Measurements from ENCODE around the gene YES1.

The YES1 gene

DNA sequence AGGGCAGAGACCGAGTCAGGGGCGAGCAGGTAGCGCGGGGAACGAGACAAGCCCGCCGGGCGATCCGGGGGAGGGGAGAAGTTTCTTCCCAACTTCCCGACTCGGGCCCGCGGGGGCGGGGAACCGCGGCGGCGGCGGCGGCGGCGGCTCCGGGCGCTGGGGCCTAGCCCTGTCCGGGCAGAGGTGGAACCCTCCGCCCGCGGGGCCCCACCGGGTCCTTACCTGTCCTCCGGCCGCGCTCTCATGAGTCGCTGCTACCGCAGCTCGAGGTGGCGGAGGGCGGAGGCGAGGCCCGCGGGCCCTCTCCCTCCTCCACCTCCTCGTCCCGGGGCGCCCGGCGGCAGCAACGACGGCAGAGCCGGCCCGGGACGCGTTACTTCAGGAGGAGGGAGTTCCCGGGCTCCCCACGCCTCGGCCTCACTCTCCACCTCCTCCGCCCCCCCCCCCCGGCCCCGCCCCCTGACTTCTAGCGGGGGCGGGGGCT, at the start of gene YES1:
YES1 (minus strand) TSS at position 351 of the 484 bp plus-strand sequence. CDS start 55,415 bp downstream, outside the sequence.
- H3K4me3 ChIP-seq: peak within 1 kb of the TSS; percentile 91
- peak within 1 kb of the TSS; percentile 95 for H3K27ac ChIP-seq
- H3K27me3 ChIP-seq: no peaks in the 10 kb centered on the region
- peaks cover 57% of the 10 kb centered on the region for H3K4me1 ChIP-seq
- H3K36me3 ChIP-seq: no peaks in the 10 kb centered on the region
- H3K9me3 ChIP-seq: no peaks in the 10 kb centered on the region
- H3K4me2 ChIP-seq: peak within 1 kb of the TSS; percentile 81
- TF ChIP-seq Cebpa-rat (IDR thresholded peaks at IDR 0.05): no peak
- H4K20me1 ChIP-seq: peaks cover 42% of the 10 kb centered on the region
- peak within 1 kb of the TSS; percentile 96 for H3K9ac ChIP-seq

DNA sequence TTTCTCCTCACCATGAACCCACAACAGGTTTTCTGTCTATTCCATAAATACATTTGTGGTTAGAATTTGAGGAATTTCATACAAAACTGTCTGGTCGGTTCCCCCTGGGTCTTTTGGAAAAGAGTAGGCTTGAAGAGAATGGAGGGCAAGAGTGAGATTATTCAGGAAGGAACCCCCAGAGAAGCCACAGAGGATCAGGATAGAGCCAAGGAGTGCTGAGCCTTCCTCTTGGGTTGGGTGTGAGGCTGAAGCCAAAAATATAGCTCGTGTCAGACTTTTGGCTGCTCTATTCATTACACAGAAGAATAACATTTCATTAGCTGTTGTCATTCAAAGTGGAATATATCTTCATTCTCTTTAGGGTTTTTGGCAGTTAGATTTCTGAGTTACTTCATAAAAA, 45.9 kb upstream of the YES1 start:
- Histone ChIP-seq H3K9me3 (no peaks in the 10 kb centered on the region), H3K4me1 (no peaks in the 10 kb centered on the region)
- TF ChIP-seq Cebpa-rat (IDR thresholded peaks at IDR 0.05): no peak

DNA sequence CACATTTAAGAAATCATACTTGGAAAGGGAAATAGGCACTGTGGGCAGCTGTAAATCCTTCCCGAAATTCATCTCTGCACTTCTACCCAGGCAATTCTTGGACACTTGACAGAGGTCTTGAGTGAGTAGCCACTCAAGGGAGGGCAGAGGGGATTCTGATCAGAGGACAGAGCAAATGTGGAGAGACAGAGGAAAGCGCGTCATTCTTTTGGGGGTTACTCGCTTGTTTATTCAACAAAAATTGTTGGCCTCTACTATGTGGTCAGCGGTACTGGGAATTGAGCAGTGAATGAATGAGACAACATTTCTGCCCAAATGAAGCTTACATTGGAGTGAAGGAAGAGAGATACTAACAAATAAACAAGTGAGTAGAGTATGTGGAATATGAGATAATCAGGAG, 41.4 kb upstream of the YES1 start:
- H3K27ac ChIP-seq: no peak overlapping the region
- no peak for TF ChIP-seq Cebpa-rat (IDR thresholded peaks at IDR 0.05)
- no peaks in the 10 kb centered on the region for H3K36me3 ChIP-seq
- H3K4me3 ChIP-seq: no peak overlapping the region
- no peak overlapping the region for H3K4me2 ChIP-seq
- H3K27me3 ChIP-seq: no peaks in the 10 kb centered on the region
- no peaks in the 10 kb centered on the region for H3K4me1 ChIP-seq
- H4K20me1 ChIP-seq: no peaks in the 10 kb centered on the region
- H3K9me3 ChIP-seq: no peaks in the 10 kb centered on the region
- H3K9ac ChIP-seq: no peak overlapping the region

More for the DNA sequence above, 45.9 kb upstream of the YES1 start:
- H4K20me1 ChIP-seq: no peaks in the 10 kb centered on the region
- no peak overlapping the region for H3K4me3 ChIP-seq
- H3K9ac ChIP-seq: no peak overlapping the region
- no peaks in the 10 kb centered on the region for H3K27me3 ChIP-seq
- H3K36me3 ChIP-seq: no peaks in the 10 kb centered on the region
- no peak overlapping the region for H3K4me2 ChIP-seq
- H3K27ac ChIP-seq: no peak overlapping the region

DNA sequence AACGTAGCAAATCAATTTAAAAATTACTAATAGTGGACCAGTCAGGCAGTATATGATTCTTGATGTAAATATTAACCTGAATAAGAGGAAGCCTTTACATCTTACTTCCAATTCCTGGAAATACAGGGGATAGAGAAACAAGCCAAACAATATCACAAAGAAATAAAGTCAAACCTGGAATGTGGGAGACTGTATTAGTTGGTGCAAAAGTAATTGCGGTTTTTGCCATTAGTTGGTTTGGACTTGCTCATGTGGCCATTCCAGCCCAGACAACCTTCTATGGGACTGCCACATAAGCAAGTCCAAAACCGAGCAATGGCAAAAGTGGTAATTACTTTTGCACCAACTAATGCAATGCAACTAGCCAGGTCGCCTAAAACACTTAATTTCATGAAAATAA, 38.9 kb upstream of the YES1 start:
- no peak overlapping the region for H3K4me3 ChIP-seq
- no peaks in the 10 kb centered on the region for H3K9me3 ChIP-seq
- no peaks in the 10 kb centered on the region for H3K36me3 ChIP-seq
- H3K27me3 ChIP-seq: no peaks in the 10 kb centered on the region
- no peak for TF ChIP-seq Cebpa-rat (IDR thresholded peaks at IDR 0.05)
- no peaks in the 10 kb centered on the region for H4K20me1 ChIP-seq
- H3K4me2 ChIP-seq: no peak overlapping the region
- no peak overlapping the region for H3K9ac ChIP-seq
- no peak overlapping the region for H3K27ac ChIP-seq
- H3K4me1 ChIP-seq: no peaks in the 10 kb centered on the region

DNA sequence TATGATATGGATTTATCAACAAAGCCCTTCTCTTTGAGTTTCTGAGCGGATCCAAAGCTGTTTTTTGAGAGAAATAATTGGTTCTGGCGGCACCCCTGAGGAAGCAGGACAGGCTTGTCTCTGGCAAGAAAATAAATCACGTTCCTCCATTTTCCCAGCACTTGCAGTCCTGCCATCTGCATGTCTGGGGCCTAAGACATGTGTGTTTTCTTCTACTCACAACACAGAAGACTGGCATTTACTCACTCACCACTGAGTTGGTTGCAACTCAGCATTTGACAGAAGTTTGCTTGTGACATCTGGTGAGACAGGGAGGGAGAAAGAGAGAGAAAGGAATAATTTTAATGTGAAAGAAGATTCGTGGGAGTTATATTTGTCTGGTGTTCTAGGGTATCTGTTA, 37.0 kb upstream of the YES1 start:
- Histone ChIP-seq H3K9ac (no peak overlapping the region), H3K4me2 (no peak overlapping the region), H3K9me3 (no peaks in the 10 kb centered on the region)

GRCh38 chr18:848062-848861, 36.2 kb upstream of the YES1 start:
- Histone ChIP-seq H3K4me3 (no peak overlapping the region), H3K4me2 (no peak overlapping the region), H3K4me1 (peaks cover 8% of the 10 kb centered on the region; the same call in 1 of the 2 replicates), H3K36me3 (no peaks in the 10 kb centered on the region), H3K9me3 (no peaks in the 10 kb centered on the region), H4K20me1 (no peaks in the 10 kb centered on the region), H3K27me3 (no peaks in the 10 kb centered on the region), H3K27ac (no peak overlapping the region), H3K9ac (no peak overlapping the region)
- TF ChIP-seq Cebpa-rat (IDR thresholded peaks at IDR 0.05): no peak

More for the DNA sequence above, 37.0 kb upstream of the YES1 start:
- Histone ChIP-seq H3K27ac (no peak overlapping the region), H3K27me3 (no peaks in the 10 kb centered on the region), H3K4me3 (no peak overlapping the region), H3K36me3 (no peaks in the 10 kb centered on the region), H3K4me1 (peaks cover 8% of the 10 kb centered on the region; the same call in 1 of the 2 replicates), H4K20me1 (no peaks in the 10 kb centered on the region)
- no peak for TF ChIP-seq Cebpa-rat (IDR thresholded peaks at IDR 0.05)

DNA sequence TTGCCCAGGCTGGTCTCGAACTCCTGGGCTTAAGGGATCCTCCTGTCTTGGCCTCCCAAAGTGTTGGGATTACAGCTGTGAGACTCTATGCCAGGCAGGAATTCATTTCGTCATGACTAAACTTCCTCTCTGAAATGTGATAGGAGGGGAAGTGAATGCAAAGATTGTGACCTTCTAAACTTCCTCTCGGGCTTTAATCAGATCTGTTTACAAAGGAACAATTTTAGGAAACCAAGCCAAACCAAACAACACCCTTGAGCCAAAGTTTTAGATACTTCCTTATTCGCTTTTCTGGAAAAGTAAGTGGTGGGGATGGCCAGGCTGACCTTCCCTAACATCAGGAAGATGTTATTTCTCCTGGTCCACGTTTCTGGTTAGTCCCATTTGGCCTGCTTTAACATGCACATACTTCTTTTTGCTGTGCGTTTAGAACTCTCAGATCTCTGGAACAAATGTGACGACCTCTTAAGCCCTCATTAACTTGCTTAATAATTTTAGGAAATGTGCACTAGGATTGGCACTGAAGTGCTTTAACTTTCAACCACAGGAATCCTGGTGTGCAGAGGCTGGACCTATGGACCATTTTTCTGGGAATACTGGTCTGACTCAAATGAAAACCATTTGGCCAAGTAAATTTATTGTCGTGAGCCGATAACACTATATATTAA, 33.2 kb upstream of the YES1 start:
- no peaks in the 10 kb centered on the region for H4K20me1 ChIP-seq
- H3K9me3 ChIP-seq: no peaks in the 10 kb centered on the region
- H3K9ac ChIP-seq: no peak overlapping the region
- no peaks in the 10 kb centered on the region for H3K27me3 ChIP-seq
- H3K36me3 ChIP-seq: no peaks in the 10 kb centered on the region
- H3K4me2 ChIP-seq: 0 out of 2 replicates have a peak overlapping the region, but pooled peaks have one; percentile 15
- no peak overlapping the region for H3K27ac ChIP-seq
- no peak overlapping the region for H3K4me3 ChIP-seq
- H3K4me1 ChIP-seq: peaks cover 8% of the 10 kb centered on the region; the same call in 1 of the 2 replicates
- TF ChIP-seq Cebpa-rat (IDR thresholded peaks at IDR 0.05): no peak

- Histone ChIP-seq H3K27me3 (no peaks in the 10 kb centered on the region), H3K9ac (no peak overlapping the region), H3K4me2 (no peak overlapping the region)
These were observed 29.8 kb upstream of the YES1 start for GRCh38 chr18:841647-842370.

DNA sequence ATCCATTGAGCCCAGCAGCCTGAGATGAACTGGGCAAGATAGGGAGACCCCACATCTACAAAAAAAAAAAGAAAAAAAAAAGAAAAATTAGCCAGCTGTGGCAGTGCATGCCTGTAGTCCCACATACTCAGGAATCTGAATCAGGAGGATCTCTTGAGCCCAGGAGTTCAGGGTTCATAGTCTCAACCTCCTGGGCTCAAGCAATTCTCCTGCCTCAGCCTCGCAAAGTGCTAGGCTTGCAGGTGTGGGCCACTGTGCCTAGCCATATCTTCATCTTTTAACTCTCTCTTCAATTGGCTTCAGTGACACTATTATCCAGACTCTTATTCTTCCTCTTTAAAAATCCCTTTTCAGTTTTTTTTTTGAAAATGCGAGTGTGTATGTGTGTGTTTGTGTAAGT, 28.5 kb upstream of the YES1 start:
- no peak overlapping the region for H3K4me3 ChIP-seq
- no peaks in the 10 kb centered on the region for H3K27me3 ChIP-seq
- no peaks in the 10 kb centered on the region for H3K9me3 ChIP-seq
- H3K27ac ChIP-seq: no peak overlapping the region
- peaks cover 12% of the 10 kb centered on the region; the same call in 1 of the 2 replicates for H3K4me1 ChIP-seq
- no peaks in the 10 kb centered on the region for H3K36me3 ChIP-seq
- H3K4me2 ChIP-seq: no peak overlapping the region
- TF ChIP-seq Cebpa-rat (IDR thresholded peaks at IDR 0.05): no peak
- no peaks in the 10 kb centered on the region for H4K20me1 ChIP-seq
- H3K9ac ChIP-seq: no peak overlapping the region

More at GRCh38 chr18:841647-842370, 29.8 kb upstream of the YES1 start:
- H4K20me1 ChIP-seq: no peaks in the 10 kb centered on the region
- no peak overlapping the region for H3K4me3 ChIP-seq
- peaks cover 12% of the 10 kb centered on the region; the same call in 1 of the 2 replicates for H3K4me1 ChIP-seq
- H3K36me3 ChIP-seq: no peaks in the 10 kb centered on the region
- no peaks in the 10 kb centered on the region for H3K9me3 ChIP-seq
- no peak for TF ChIP-seq Cebpa-rat (IDR thresholded peaks at IDR 0.05)
- H3K27ac ChIP-seq: no peak overlapping the region

Measured in BLaER1 (cell line).